LNCAP (cell line): Measurements from ENCODE around the gene PDCD4.

Experiments used
- TF ChIP-seq, protein P1 (sequence below): fragments of 450-650 bp; IDR thresholded peaks from 2 replicates; pipeline ENCODE4 v1.5.1; 2017; ENCODE audit warnings: mild to moderate bottlenecking

The PDCD4 gene

DNA sequence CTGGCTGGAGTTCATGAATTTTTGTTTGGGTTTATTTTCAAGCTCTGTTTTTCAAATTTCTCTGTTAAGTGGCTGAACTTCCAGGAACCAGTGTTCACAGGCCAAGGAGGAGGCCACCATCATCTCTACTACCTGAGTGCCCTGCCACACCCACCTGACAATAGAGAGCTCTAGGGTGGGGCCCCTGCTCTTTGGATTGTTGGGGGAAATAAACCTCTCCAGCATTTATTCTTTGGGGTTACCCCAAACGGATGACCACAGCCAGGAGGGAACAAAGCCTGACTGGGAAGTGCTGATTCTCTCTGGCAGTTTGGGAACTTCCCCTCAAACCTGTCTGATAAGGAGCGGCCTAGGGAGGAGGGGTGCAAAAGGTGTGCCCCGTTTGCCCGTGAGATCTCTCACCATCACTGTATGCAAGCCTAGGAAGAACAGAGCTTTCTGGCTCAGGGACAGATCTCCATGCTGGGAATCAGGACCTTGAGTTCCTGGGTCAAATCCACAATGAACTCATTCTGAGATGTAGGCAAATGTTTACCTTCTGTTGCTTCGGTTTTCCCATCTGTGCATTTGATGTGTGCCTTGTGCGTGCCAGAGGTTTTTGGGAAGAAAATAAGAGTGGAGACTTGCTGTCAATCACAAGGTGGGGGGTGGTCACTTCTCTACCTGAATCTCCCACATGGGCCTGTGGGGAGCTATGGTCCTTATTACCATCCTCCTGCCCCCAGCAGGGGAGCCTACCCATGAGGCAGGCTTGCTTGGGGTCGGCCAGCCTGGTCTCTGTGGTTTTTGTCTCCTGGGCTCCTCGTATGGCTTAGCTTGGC, 27.7 kb upstream of the PDCD4 start:
- TF ChIP-seq, protein P1, sequence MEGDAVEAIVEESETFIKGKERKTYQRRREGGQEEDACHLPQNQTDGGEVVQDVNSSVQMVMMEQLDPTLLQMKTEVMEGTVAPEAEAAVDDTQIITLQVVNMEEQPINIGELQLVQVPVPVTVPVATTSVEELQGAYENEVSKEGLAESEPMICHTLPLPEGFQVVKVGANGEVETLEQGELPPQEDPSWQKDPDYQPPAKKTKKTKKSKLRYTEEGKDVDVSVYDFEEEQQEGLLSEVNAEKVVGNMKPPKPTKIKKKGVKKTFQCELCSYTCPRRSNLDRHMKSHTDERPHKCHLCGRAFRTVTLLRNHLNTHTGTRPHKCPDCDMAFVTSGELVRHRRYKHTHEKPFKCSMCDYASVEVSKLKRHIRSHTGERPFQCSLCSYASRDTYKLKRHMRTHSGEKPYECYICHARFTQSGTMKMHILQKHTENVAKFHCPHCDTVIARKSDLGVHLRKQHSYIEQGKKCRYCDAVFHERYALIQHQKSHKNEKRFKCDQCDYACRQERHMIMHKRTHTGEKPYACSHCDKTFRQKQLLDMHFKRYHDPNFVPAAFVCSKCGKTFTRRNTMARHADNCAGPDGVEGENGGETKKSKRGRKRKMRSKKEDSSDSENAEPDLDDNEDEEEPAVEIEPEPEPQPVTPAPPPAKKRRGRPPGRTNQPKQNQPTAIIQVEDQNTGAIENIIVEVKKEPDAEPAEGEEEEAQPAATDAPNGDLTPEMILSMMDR = no peak

DNA sequence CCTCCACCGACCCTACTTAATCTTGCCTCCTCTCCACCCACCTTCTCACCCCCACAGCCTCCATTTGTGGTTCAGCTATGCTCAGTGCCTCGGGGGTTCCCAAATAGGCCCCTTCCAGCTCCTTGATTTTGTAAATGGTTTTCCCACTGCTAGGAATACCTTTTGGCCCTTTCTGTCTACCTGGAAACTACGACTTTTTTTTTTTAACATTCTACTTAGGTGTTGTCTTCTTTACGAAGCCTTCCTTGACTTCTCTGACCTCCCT, 27.2 kb upstream of the PDCD4 start:
- TF ChIP-seq, protein P1 = no peak

- TF ChIP-seq, protein P1 = no peak
These were observed 26.5 kb upstream of the PDCD4 start for GRCh38 chr10:110845192-110845755.

- TF ChIP-seq, protein P1 = no peak
These were observed 25.7 kb upstream of the PDCD4 start for GRCh38 chr10:110845756-110846620.

GRCh38 chr10:110847374-110847773, 24.4 kb upstream of the PDCD4 start:
- TF ChIP-seq, protein P1 = no peak

GRCh38 chr10:110848106-110848505, 23.6 kb upstream of the PDCD4 start:
- TF ChIP-seq, protein P1 = no peak

GRCh38 chr10:110850099-110850498, 21.6 kb upstream of the PDCD4 start:
- TF ChIP-seq, protein P1 = no peak
